ENCODE measurements around the gene CTDSPL. TPM values are rescaled to one million over a fixed set of nuclear protein-coding genes. Genes with fewer than 3 reads are reported as not detected.

CTDSPL gene
- total and polyA plus RNA-seq, 4 donors, result 8.4 to 17.2 (median 14.2) TPM

DNA sequence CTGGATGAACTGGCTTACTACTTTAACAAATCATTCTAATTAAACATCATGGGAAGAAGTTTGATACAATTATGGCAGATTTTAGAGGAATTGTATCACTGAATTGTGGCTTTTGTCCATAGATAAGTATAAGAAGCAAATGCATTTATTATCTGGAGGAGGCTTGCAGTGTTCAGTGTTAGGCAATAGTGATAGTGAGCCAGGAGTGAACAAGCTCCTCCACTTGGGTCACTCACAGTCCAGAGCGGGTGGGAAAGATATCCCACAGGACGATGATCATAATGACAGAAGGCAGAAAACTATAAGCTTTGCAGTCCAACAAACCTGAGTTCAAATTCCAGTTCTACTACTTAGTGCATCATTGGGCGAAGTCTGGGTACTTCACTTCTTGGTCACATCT lies 64.9 kb downstream of the CTDSPL start:
- DNase-seq (ENCODE audit: low spot score), result no peak
- H3K9ac ChIP-seq (ENCODE audit: low read depth in 1 of 2, low read length in 2 of 2), result no peak overlapping the region
- peaks cover 2 to 30% (median 24%) of the 10 kb centered on the region in 4 donors for H3K4me1 ChIP-seq (ENCODE audit: control insufficient read depth in 4 of 4, insufficient read depth in 4 of 4, low read length in 3 of 4)
- no peaks in the 10 kb centered on the region for H3K36me3 ChIP-seq (ENCODE audit: control insufficient read depth in 4 of 4, insufficient read depth in 3 of 4, low read depth in 1 of 4, low read length in 3 of 4)
- no peaks in the 10 kb centered on the region for H3K9me3 ChIP-seq (ENCODE audit: control insufficient read depth in 4 of 4, low read length in 3 of 4)
- WGBS, result 93% methylated on average over 3 of the region's 3 CpGs
- no peak for TF ChIP-seq HNF4G (IDR thresholded peaks at IDR 0.05)
- TF ChIP-seq EGR1 (IDR thresholded peaks at IDR 0.05; ENCODE audit: low read depth in 2 of 2), result no peak
- TF ChIP-seq, protein P1, sequence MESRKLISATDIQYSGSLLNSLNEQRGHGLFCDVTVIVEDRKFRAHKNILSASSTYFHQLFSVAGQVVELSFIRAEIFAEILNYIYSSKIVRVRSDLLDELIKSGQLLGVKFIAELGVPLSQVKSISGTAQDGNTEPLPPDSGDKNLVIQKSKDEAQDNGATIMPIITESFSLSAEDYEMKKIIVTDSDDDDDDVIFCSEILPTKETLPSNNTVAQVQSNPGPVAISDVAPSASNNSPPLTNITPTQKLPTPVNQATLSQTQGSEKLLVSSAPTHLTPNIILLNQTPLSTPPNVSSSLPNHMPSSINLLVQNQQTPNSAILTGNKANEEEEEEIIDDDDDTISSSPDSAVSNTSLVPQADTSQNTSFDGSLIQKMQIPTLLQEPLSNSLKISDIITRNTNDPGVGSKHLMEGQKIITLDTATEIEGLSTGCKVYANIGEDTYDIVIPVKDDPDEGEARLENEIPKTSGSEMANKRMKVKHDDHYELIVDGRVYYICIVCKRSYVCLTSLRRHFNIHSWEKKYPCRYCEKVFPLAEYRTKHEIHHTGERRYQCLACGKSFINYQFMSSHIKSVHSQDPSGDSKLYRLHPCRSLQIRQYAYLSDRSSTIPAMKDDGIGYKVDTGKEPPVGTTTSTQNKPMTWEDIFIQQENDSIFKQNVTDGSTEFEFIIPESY (IDR thresholded peaks at IDR 0.05), result no peak
- H3K4me3 ChIP-seq (ENCODE audit: low read depth in 1 of 3, low read length in 3 of 3), result no peak overlapping the region
- no peaks in the 10 kb centered on the region for H3K27me3 ChIP-seq (ENCODE audit: control insufficient read depth in 4 of 4, insufficient read depth in 4 of 4, low read length in 3 of 4)
- no peak overlapping the region for H3K27ac ChIP-seq (ENCODE audit: low read depth in 1 of 2, low read length in 2 of 2)

DNA sequence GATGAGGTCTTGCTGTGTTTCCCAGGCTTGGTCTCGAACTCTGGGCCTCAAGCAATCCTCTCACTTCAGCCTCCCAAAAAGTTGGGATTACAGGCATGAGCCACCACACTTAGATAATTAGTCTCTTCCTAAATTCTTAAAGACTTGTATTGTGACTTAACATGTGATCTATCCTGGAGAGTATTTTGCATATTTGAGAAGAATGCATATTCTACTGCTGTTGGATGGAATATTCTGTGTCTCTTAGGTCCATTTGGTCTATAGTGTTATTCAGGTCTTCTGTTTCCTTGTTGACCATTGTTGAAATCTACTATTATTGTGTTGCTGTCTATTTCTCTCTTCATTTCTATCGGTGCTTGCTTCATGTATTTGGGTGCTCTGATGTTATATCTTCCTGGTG lies 68.8 kb downstream of the CTDSPL start:
- no peaks in the 10 kb centered on the region for H3K27me3 ChIP-seq (ENCODE audit: control insufficient read depth in 4 of 4, insufficient read depth in 4 of 4, low read length in 3 of 4)
- no peak for DNase-seq (ENCODE audit: low spot score)
- no peaks in the 10 kb centered on the region for H3K36me3 ChIP-seq (ENCODE audit: control insufficient read depth in 4 of 4, insufficient read depth in 3 of 4, low read depth in 1 of 4, low read length in 3 of 4)
- H3K9ac ChIP-seq (ENCODE audit: low read depth in 1 of 2, low read length in 2 of 2), result no peak overlapping the region
- TF ChIP-seq, protein P1 (IDR thresholded peaks at IDR 0.05), result no peak
- TF ChIP-seq MAX (IDR thresholded peaks at IDR 0.05), result no peak
- TF ChIP-seq FOXA1 (IDR thresholded peaks at IDR 0.05), result no peak
- TF ChIP-seq FOXA2 (IDR thresholded peaks at IDR 0.05), result no peak
- no peak for TF ChIP-seq YY1 (IDR thresholded peaks at IDR 0.05)
- no peak for TF ChIP-seq RXRA (IDR thresholded peaks at IDR 0.05)
- TF ChIP-seq SP1 (IDR thresholded peaks at IDR 0.05), result no peak
- TF ChIP-seq, protein P2, sequence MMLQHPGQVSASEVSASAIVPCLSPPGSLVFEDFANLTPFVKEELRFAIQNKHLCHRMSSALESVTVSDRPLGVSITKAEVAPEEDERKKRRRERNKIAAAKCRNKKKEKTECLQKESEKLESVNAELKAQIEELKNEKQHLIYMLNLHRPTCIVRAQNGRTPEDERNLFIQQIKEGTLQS (IDR thresholded peaks at IDR 0.05), result no peak
- no peak for TF ChIP-seq HNF4A (conservative IDR thresholded peaks at IDR 0.05)
- TF ChIP-seq RAD21 (IDR thresholded peaks at IDR 0.05), result no peak
- no peak for TF ChIP-seq EGR1 (IDR thresholded peaks at IDR 0.05; ENCODE audit: low read depth in 2 of 2)
- TF ChIP-seq JUND (IDR thresholded peaks at IDR 0.05), result no peak
- TF ChIP-seq HNF4G (IDR thresholded peaks at IDR 0.05), result no peak
- TF ChIP-seq, protein P3, sequence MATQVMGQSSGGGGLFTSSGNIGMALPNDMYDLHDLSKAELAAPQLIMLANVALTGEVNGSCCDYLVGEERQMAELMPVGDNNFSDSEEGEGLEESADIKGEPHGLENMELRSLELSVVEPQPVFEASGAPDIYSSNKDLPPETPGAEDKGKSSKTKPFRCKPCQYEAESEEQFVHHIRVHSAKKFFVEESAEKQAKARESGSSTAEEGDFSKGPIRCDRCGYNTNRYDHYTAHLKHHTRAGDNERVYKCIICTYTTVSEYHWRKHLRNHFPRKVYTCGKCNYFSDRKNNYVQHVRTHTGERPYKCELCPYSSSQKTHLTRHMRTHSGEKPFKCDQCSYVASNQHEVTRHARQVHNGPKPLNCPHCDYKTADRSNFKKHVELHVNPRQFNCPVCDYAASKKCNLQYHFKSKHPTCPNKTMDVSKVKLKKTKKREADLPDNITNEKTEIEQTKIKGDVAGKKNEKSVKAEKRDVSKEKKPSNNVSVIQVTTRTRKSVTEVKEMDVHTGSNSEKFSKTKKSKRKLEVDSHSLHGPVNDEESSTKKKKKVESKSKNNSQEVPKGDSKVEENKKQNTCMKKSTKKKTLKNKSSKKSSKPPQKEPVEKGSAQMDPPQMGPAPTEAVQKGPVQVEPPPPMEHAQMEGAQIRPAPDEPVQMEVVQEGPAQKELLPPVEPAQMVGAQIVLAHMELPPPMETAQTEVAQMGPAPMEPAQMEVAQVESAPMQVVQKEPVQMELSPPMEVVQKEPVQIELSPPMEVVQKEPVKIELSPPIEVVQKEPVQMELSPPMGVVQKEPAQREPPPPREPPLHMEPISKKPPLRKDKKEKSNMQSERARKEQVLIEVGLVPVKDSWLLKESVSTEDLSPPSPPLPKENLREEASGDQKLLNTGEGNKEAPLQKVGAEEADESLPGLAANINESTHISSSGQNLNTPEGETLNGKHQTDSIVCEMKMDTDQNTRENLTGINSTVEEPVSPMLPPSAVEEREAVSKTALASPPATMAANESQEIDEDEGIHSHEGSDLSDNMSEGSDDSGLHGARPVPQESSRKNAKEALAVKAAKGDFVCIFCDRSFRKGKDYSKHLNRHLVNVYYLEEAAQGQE (IDR thresholded peaks at IDR 0.05), result no peak
- no peak for TF ChIP-seq CTCF (IDR thresholded peaks at IDR 0.05; ENCODE audit: low read depth, low read length, missing input control)
- no peak for TF ChIP-seq GABPA (IDR thresholded peaks at IDR 0.05 in 1 of 2, conservative IDR thresholded peaks at IDR 0.05 in 1 of 2)
- TF ChIP-seq TAF1 (conservative IDR thresholded peaks at IDR 0.05), result no peak
- TF ChIP-seq NR2F2 (IDR thresholded peaks at IDR 0.05), result no peak
- WGBS, result 94% methylated on average over 2 of the region's 2 CpGs
- H3K4me3 ChIP-seq (ENCODE audit: low read depth in 1 of 3, low read length in 3 of 3), result no peak overlapping the region
- no peak overlapping the region for H3K27ac ChIP-seq (ENCODE audit: low read depth in 1 of 2, low read length in 2 of 2)
- H3K4me1 ChIP-seq (ENCODE audit: control insufficient read depth in 4 of 4, insufficient read depth in 4 of 4, low read length in 3 of 4), result peaks cover 5 to 12% (median 9%) of the 10 kb centered on the region in 4 donors
- H3K9me3 ChIP-seq (ENCODE audit: control insufficient read depth in 4 of 4, low read length in 3 of 4), result no peaks in the 10 kb centered on the region
